ENCODE measurements around the gene C3orf62.

- TF ChIP-seq EZH2 (IDR thresholded peaks at IDR 0.05) (no peak), POLR2AphosphoS5 (IDR thresholded peaks at IDR 0.05; ENCODE audit: low read depth, low read length) (no peak), CTCF (IDR thresholded peaks at IDR 0.05 in 2 of 3, conservative IDR thresholded peaks at IDR 0.05 in 1 of 3; ENCODE audit: borderline replicate concordance in 1 of 3, insufficient read depth in 1 of 3, low read depth in 2 of 3, low read length in 2 of 3) (no peak), YY1 (IDR thresholded peaks at IDR 0.05; ENCODE audit: extremely low read depth, insufficient replicate concordance, low read depth, low read length) (no peak), POLR2A (IDR thresholded peaks at IDR 0.05; ENCODE audit: borderline replicate concordance, extremely low read depth, insufficient read depth, insufficient read length) (no peak)
These were observed 13.7 kb downstream of the C3orf62 start for GRCh38 chr3:49263159-49263889.
